Tibial nerve (tissue), 4 donors: ENCODE data around the gene MAP3K15. TPM values are rescaled to one million over a fixed set of nuclear protein-coding genes. Genes with fewer than 3 reads are reported as not detected.

Experiments
- DNase-seq, 2 donors: peaks; one replicate each; pipeline ENCODE4 v3.0.0-alpha.2; 2019; ENCODE audit warnings: low spot score in 2 of 2
- H3K27ac ChIP-seq, 4 donors: fragments of 200-600 bp; sonication (generic) in 3 of 4; one replicate each; pipeline ENCODE4 v1.5.1; 2017 to 2019; ENCODE audit warnings: mild to moderate bottlenecking in 1 of 4
- H3K27me3 ChIP-seq, 2 donors: fragments of 200-600 bp; sonication (generic) in 1 of 2; one replicate each; pipeline versions ENCODE4 v1.5.1 to v1.6.0; 2017 to 2019
- H3K36me3 ChIP-seq, 3 donors: fragments of 200-600 bp; sonication (generic); one replicate each; pipeline ENCODE4 v1.5.1; 2018 to 2019
- H3K4me1 ChIP-seq, 4 donors: fragments of 200-600 bp; sonication (generic) in 3 of 4; one replicate each; pipeline ENCODE4 v1.5.1; 2017 to 2019
- H3K4me3 ChIP-seq, 4 donors: fragments of 200-600 bp; sonication (generic) in 3 of 4; one replicate each; pipeline ENCODE4 v1.5.1; 2017 to 2019; ENCODE audit warnings: mild to moderate bottlenecking in 1 of 4, moderate library complexity in 1 of 4
- H3K9me3 ChIP-seq, 4 donors: fragments of 200-600 bp; sonication (generic) in 3 of 4; one replicate each; pipeline ENCODE4 v1.5.1; 2017 to 2019
- EP300 ChIP-seq, 2 donors: sonication (generic); formaldehyde crosslinking; IDR thresholded peaks; one replicate each; pipeline ENCODE4 v1.6.1; 2017; ENCODE audit warnings: antibody characterized with exemption in 2 of 2, mild to moderate bottlenecking in 1 of 2
- POLR2A ChIP-seq, 2 donors: fragments of 450-650 bp; IDR thresholded peaks; one replicate each; pipeline ENCODE4 v1.6.1; 2017; ENCODE audit warnings: antibody characterized with exemption in 2 of 2, mild to moderate bottlenecking in 2 of 2, moderate library complexity in 2 of 2
- WGBS, 2 donors: methylation state at CpG; one replicate each; pipeline ENCODE4 v1.1.5; 2018; 5-methylcytosine and 5-hydroxymethylcytosine counted together
- total RNA-seq, 4 donors: library from RNA; depleted of rRNA; stranded (reverse); fragments of >200 nt; gene quantifications; one replicate each; pipeline ENCODE4 v1.1.0, GENCODE V29; 2016
- TF ChIP-seq, protein P1 (sequence below), 5 experiments: fragments of 200-600 bp in 3 of 5; fragments of 450-650 bp in 2 of 5; sonication (generic) in 3 of 5; IDR thresholded peaks; one replicate each; pipeline ENCODE4 v1.5.1; 2016 to 2019; ENCODE audit warnings: antibody characterized with exemption in 5 of 5, mild to moderate bottlenecking in 3 of 5, moderate library complexity in 2 of 5

MAP3K15 gene
- total RNA-seq, 4 donors from 2014 or later: not detected

DNA sequence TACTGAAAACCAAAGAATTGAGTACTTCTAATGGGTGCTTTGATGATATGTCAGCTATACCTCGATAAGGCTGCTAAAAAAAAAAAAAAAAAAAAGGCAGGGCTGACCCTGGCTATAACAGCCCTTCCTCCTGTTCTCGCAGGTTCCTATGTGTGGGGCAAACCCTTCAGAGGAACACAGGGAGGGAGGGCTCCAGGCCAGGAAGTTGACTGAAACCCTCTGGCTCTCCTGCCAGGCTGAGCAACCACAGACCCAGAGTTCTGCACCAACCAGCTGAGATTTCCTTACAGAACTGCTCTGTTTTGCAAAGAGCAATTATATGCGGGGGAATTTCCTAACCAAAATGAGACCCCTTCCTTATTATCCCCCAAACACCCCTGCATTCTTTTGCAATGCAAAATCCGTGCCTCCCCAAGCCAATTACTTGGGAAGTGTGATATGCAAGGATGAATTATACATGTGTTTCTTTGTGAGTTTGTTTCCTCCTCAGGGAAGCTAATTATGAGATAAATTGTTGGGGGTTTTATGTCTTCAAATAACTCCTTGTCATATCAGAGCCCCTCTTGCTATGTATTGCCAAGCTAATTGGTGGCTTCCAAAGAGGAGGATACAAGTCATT is 126.0 kb downstream of the MAP3K15 start:
- H3K4me1 ChIP-seq: no peaks in the 10 kb centered on the region
- H3K36me3 ChIP-seq: no peaks in the 10 kb centered on the region
- H3K4me3 ChIP-seq: no peak overlapping the region
- TF ChIP-seq POLR2A (IDR thresholded peaks at IDR 0.05) (no peak), EP300 (IDR thresholded peaks at IDR 0.05) (no peak)
- TF ChIP-seq, protein P1, sequence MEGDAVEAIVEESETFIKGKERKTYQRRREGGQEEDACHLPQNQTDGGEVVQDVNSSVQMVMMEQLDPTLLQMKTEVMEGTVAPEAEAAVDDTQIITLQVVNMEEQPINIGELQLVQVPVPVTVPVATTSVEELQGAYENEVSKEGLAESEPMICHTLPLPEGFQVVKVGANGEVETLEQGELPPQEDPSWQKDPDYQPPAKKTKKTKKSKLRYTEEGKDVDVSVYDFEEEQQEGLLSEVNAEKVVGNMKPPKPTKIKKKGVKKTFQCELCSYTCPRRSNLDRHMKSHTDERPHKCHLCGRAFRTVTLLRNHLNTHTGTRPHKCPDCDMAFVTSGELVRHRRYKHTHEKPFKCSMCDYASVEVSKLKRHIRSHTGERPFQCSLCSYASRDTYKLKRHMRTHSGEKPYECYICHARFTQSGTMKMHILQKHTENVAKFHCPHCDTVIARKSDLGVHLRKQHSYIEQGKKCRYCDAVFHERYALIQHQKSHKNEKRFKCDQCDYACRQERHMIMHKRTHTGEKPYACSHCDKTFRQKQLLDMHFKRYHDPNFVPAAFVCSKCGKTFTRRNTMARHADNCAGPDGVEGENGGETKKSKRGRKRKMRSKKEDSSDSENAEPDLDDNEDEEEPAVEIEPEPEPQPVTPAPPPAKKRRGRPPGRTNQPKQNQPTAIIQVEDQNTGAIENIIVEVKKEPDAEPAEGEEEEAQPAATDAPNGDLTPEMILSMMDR (IDR thresholded peaks at IDR 0.05): no peak
- no peak overlapping the region for H3K27ac ChIP-seq
- 19 to 54% methylated on average over 4 of the region's 4 CpGs for WGBS, 2 donors
- H3K27me3 ChIP-seq: no peaks in the 10 kb centered on the region
- H3K9me3 ChIP-seq: no peaks in the 10 kb centered on the region
- no peak for DNase-seq

DNA sequence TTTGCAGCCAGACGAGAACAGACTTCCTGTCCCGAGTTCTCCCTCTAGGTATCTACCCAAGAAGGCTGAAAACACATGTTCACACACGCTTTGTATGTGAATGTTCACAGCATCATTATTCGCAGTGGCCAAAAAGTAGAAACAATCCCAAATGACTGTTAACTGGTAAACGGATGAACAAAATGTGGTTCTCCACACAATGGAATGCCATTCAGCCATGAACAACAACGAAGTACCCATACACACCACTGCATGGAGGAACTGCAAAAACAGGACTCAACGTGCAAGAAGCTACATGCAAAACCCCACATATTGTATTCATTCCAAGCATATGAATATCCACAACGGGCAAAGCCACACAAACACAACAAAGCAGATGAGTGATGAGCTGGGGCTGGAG is 126.6 kb downstream of the MAP3K15 start:
- 75 to 76% methylated on average over 7 to 8 of the region's 8 CpGs for WGBS, 2 donors
- no peak for DNase-seq
- H3K9me3 ChIP-seq: no peaks in the 10 kb centered on the region
- H3K27ac ChIP-seq: no peak overlapping the region
- H3K36me3 ChIP-seq: no peaks in the 10 kb centered on the region
- TF ChIP-seq EP300 (IDR thresholded peaks at IDR 0.05) (no peak), POLR2A (IDR thresholded peaks at IDR 0.05) (no peak)
- TF ChIP-seq, protein P1 (IDR thresholded peaks at IDR 0.05): no peak
- H3K4me3 ChIP-seq: no peak overlapping the region
- H3K27me3 ChIP-seq: no peaks in the 10 kb centered on the region
- H3K4me1 ChIP-seq: no peaks in the 10 kb centered on the region

DNA sequence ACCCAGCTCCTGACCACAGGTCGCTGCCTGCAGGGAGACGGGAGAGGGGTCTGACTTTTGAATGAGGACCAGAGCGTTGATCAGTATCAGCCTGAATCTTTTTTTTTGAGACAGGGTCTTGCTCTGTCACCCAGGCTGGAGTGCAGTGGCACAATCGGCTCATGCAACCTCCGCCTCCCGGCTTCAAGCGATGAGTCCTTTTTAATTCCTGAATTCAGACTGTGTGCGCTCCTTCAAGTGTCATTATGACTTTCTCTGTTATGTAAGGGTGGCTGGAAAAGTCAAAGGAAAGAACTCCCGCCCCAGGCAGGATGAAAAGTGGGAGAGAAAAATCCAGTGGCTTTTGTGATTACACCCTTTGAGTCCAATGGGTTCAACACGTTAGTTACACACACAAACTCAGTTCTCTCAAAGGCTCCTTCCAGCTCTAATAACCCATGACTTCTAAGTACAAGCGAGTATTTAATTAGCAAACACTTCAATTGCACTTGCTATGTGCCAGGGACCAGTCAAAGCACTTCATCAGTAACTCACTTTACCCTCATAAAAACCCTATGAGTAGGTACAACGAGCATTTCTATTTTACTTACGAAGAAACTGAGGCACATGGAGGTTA is 127.1 kb downstream of the MAP3K15 start:
- 69 to 70% methylated on average over 8 to 13 of the region's 13 CpGs for WGBS, 2 donors

DNA sequence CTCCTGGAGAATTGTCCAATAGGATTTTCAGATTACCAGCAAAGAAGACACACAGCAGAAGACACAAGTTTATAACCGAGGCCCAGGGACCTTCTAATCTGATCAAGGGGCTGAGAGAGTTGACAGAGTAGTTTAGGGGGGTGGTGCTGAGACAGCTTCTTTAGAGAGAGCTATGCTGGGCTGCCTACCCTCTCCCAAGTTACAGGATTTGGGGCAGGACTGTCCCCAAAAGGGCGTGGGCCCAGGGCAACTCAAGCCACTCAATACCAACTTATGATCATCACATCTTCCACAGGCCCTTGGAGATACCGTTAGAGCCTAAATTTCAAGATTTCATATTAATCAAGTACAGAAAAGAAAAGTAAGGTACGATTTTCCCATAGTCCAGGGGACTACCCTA is 128.6 kb downstream of the MAP3K15 start:
- TF ChIP-seq EP300 (IDR thresholded peaks at IDR 0.05): no peak
- TF ChIP-seq, protein P1 (IDR thresholded peaks at IDR 0.05): no peak
- TF ChIP-seq POLR2A (IDR thresholded peaks at IDR 0.05): no peak
- Histone ChIP-seq H3K4me1 (no peaks in the 10 kb centered on the region), H3K4me3 (no peak overlapping the region), H3K27ac (no peak overlapping the region), H3K36me3 (no peaks in the 10 kb centered on the region), H3K9me3 (no peaks in the 10 kb centered on the region), H3K27me3 (no peaks in the 10 kb centered on the region)
- WGBS, 2 donors: 69 to 87% methylated on average over 3 to 4 of the region's 4 CpGs
- no peak for DNase-seq

More for the DNA sequence above, 127.1 kb downstream of the MAP3K15 start:
- TF ChIP-seq POLR2A (IDR thresholded peaks at IDR 0.05): no peak
- TF ChIP-seq, protein P1 (IDR thresholded peaks at IDR 0.05): no peak
- no peak for TF ChIP-seq EP300 (IDR thresholded peaks at IDR 0.05)
- Histone ChIP-seq H3K4me1 (no peaks in the 10 kb centered on the region), H3K27me3 (no peaks in the 10 kb centered on the region), H3K4me3 (no peak overlapping the region), H3K36me3 (no peaks in the 10 kb centered on the region), H3K9me3 (no peaks in the 10 kb centered on the region), H3K27ac (no peak overlapping the region)
- no peak for DNase-seq

DNA sequence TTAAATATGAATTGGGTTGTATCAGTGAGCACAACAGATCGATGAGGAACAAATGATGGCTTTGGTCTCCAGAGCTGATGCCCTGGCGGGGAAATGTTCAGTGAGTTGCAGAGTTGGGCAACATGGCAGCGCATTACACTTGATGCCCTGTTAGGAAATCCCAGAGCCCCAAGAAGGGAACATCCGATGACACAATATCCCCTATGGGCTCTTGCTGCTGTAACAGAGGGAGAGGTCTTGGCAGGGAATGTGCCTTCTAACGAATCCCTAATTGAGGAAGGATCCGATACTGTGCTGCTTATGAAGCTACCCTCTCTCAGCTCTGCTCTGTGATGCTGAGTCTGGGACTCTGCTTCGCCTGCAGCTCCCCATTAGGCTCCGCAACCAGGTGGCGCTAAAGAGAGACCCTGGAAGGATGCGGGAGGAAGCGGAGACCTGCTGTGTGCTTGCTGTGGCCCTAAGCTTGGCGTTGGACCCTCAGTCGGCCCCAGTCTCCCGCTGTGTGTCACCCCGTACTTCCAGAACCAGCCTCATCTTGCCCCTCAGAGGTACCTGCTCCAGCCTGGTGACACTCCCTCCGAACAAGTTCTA is 132.7 kb downstream of the MAP3K15 start:
- Histone ChIP-seq H3K4me3 (no peak overlapping the region), H3K36me3 (no peaks in the 10 kb centered on the region), H3K27me3 (no peaks in the 10 kb centered on the region), H3K27ac (no peak overlapping the region), H3K9me3 (no peaks in the 10 kb centered on the region), H3K4me1 (no peaks in the 10 kb centered on the region)
- 30 to 46% methylated on average over 10 to 16 of the region's 16 CpGs for WGBS, 2 donors
- peak; percentile 14 to 22 for DNase-seq
- TF ChIP-seq POLR2A (IDR thresholded peaks at IDR 0.05): no peak
- TF ChIP-seq, protein P1 (IDR thresholded peaks at IDR 0.05): peak in 2 of 5 experiments; percentile 14 to 18
